Mesendoderm (in vitro differentiated cells): ENCODE measurements around the gene KCNG3.

ENCODE experiments used
- DNase-seq: peaks from one replicate; pipeline ENCODE4 v3.0.0; 2013
- H2AK5ac ChIP-seq: 2 replicates; pipeline ENCODE4 v1.6.1; 2013; ENCODE audit warnings: low read length, inconsistent platforms
- H2BK120ac ChIP-seq: 2 replicates; pipeline ENCODE4 v1.6.1; 2013; ENCODE audit warnings: low read depth, mild to moderate bottlenecking, low read length, moderate library complexity, mixed read lengths
- H2BK15ac ChIP-seq: replicated peaks from 2 replicates; pipeline ENCODE4 v1.6.1; 2013; ENCODE audit warnings: low read depth, mild to moderate bottlenecking, moderate library complexity
- H2BK5ac ChIP-seq: 2 replicates; pipeline ENCODE4 v1.6.1; 2013; ENCODE audit warnings: low read length, inconsistent platforms
- H3K18ac ChIP-seq: 2 replicates; pipeline ENCODE4 v1.6.1; 2013; ENCODE audit warnings: mild to moderate bottlenecking, low read length, mixed read lengths
- H3K23ac ChIP-seq: one replicate; pipeline ENCODE4 v1.6.1; 2013; ENCODE audit warnings: low read length
- H3K27ac ChIP-seq: 2 replicates; pipeline ENCODE4 v1.5.1; 2013; ENCODE audit warnings: low read depth, mild to moderate bottlenecking, inconsistent platforms, low read length, moderate library complexity
- H3K27me3 ChIP-seq: 2 replicates; pipeline ENCODE4 v1.6.1; 2013; ENCODE audit warnings: low read length, control low read depth, mild to moderate bottlenecking, inconsistent platforms; ENCODE audit not compliant: insufficient read depth, poor library complexity
- H3K36me3 ChIP-seq: 2 replicates; pipeline ENCODE4 v1.6.1; 2013; ENCODE audit warnings: low read length, inconsistent platforms; ENCODE audit not compliant: control insufficient read depth, insufficient read depth
- H3K4ac ChIP-seq: one replicate; pipeline ENCODE4 v1.6.1; 2013; ENCODE audit warnings: low read depth, mild to moderate bottlenecking, low read length, moderate library complexity
- H3K4me1 ChIP-seq: 2 replicates; pipeline ENCODE4 v1.6.1; 2013; ENCODE audit warnings: low read depth, low read length, inconsistent platforms; ENCODE audit not compliant: control insufficient read depth
- H3K4me2 ChIP-seq: 2 replicates; pipeline ENCODE4 v1.6.1; 2013; ENCODE audit warnings: low read length
- H3K4me3 ChIP-seq: 2 replicates; pipeline ENCODE4 v1.5.1; 2013; ENCODE audit warnings: mild to moderate bottlenecking, low read length
- H3K56ac ChIP-seq: one replicate; pipeline ENCODE4 v1.6.1; 2013; ENCODE audit warnings: low read length
- H3K79me1 ChIP-seq: 2 replicates; pipeline ENCODE4 v1.6.1; 2013; ENCODE audit warnings: low read length, inconsistent platforms
- H3K79me2 ChIP-seq: 2 replicates; pipeline ENCODE4 v1.6.1; 2013; ENCODE audit warnings: mild to moderate bottlenecking, low read length; ENCODE audit not compliant: control insufficient read depth, insufficient read depth
- H3K9ac ChIP-seq: 2 replicates; pipeline ENCODE4 v1.6.1; 2013; ENCODE audit warnings: low read length, inconsistent platforms
- H4K5ac ChIP-seq: one replicate; pipeline ENCODE4 v1.6.1; 2013; ENCODE audit warnings: low read length
- H4K8ac ChIP-seq: one replicate; pipeline ENCODE4 v1.6.1; 2013; ENCODE audit warnings: low read depth, mild to moderate bottlenecking, control low read depth, low read length, moderate library complexity
- WGBS: extraction: QIAGEN DNeasy Blood & Tissue Kit; methylation state at CpG from one replicate; pipeline ENCODE4 v1.1.7; 2013; ENCODE audit warnings: low lambda C conversion rate, missing lambda C conversion rate; ENCODE audit not compliant: insufficient coverage; ENCODE audit errors: extremely low coverage; 5-methylcytosine and 5-hydroxymethylcytosine counted together

The KCNG3 gene

DNA sequence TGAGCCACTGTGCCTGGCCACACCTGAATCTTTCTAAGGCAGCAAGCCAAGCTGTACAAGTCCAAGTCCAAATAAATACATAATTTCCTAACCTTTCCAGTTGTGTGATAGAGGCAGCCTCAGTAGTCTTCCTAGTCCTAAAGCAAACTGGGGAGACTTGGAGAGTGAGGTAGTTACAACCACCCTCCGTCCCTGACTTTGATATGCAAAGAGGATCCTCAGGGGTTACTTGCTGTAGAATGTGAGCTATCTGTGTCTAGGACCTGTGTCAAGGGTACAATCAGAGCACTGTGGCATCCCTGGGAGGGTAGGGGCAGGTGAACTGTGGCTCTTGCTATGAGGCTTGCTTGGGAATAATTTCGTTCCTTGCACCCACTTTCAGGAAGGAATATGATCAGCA lies 28.3 kb upstream of the KCNG3 start:
- H3K79me1 ChIP-seq: no peaks in the 10 kb centered on the region
- H3K23ac ChIP-seq: no peak overlapping the region
- no peak overlapping the region for H3K4me3 ChIP-seq
- H3K4me1 ChIP-seq: no peaks in the 10 kb centered on the region
- no peak overlapping the region for H3K4me2 ChIP-seq
- no peak overlapping the region for H4K5ac ChIP-seq
- H3K27ac ChIP-seq: no peak overlapping the region
- no peak overlapping the region for H2AK5ac ChIP-seq
- H2BK15ac ChIP-seq: no peak overlapping the region
- no peaks in the 10 kb centered on the region for H3K36me3 ChIP-seq
- no peak overlapping the region for H3K56ac ChIP-seq
- no peak overlapping the region for H3K18ac ChIP-seq
- H3K4ac ChIP-seq: no peak overlapping the region
- H2BK120ac ChIP-seq: no peak overlapping the region
- H3K79me2 ChIP-seq: no peaks in the 10 kb centered on the region
- H2BK5ac ChIP-seq: no peak overlapping the region
- DNase-seq: no peak
- no CpG with 5 or more reads among the region's 2 CpGs for WGBS
- H3K9ac ChIP-seq: no peak overlapping the region
- H4K8ac ChIP-seq: no peak overlapping the region
- no peaks in the 10 kb centered on the region for H3K27me3 ChIP-seq

DNA sequence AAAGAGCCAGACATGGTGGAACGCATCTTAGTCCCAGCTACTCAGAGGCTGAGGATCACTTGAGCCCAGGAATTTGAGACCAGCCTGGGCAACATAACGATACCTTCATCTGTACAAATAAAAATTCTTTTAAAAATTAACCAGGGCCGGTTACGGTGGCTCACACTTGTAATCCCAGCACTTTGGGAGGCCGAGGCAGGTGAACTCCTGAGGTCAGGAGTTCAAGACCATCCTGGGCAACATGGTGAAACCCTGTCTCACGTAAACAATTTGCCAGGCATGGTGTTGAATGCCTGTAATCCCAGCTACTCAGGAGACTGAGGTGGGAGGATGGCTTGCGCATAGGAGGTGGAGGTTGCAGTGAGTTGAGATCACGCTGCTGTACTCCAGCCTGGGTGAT lies 25.8 kb upstream of the KCNG3 start:
- Histone ChIP-seq H3K4me2 (no peak overlapping the region), H3K4me1 (no peaks in the 10 kb centered on the region), H2BK15ac (no peak overlapping the region), H2BK120ac (no peak overlapping the region), H4K5ac (no peak overlapping the region), H2AK5ac (no peak overlapping the region), H3K9ac (no peak overlapping the region), H3K4me3 (no peak overlapping the region), H3K4ac (no peak overlapping the region), H3K56ac (no peak overlapping the region), H3K18ac (no peak overlapping the region), H3K79me2 (no peaks in the 10 kb centered on the region), H4K8ac (no peak overlapping the region), H3K79me1 (no peaks in the 10 kb centered on the region), H3K27me3 (no peaks in the 10 kb centered on the region), H3K23ac (no peak overlapping the region), H3K36me3 (no peaks in the 10 kb centered on the region), H3K27ac (no peak overlapping the region), H2BK5ac (no peak overlapping the region)
- WGBS: no CpG with 5 or more reads among the region's 8 CpGs
- DNase-seq: no peak

- Histone ChIP-seq H3K79me2 (no peaks in the 10 kb centered on the region), H3K27ac (no peak overlapping the region), H3K56ac (no peak overlapping the region), H4K8ac (no peak overlapping the region), H2BK5ac (no peak overlapping the region), H3K9ac (no peak overlapping the region), H2BK120ac (no peak overlapping the region), H3K4ac (no peak overlapping the region), H4K5ac (no peak overlapping the region), H2AK5ac (no peak overlapping the region), H3K18ac (no peak overlapping the region), H2BK15ac (no peak overlapping the region), H3K4me2 (no peak overlapping the region), H3K36me3 (no peaks in the 10 kb centered on the region), H3K4me3 (no peak overlapping the region), H3K23ac (no peak overlapping the region), H3K4me1 (peaks cover 2% of the 10 kb centered on the region), H3K27me3 (no peaks in the 10 kb centered on the region), H3K79me1 (no peaks in the 10 kb centered on the region)
- no peak for DNase-seq
- WGBS: no CpG with 5 or more reads among the region's 4 CpGs
These were observed 22.7 kb upstream of the KCNG3 start for GRCh38 chr2:42516418-42516901.

- peak overlapping the region; percentile 62 for H3K56ac ChIP-seq
- no CpG with 5 or more reads among the region's 5 CpGs for WGBS
- no peaks in the 10 kb centered on the region for H3K79me2 ChIP-seq
- H2BK15ac ChIP-seq: no peak overlapping the region
- no peaks in the 10 kb centered on the region for H3K27me3 ChIP-seq
- DNase-seq: peak; percentile 92
- H3K4me1 ChIP-seq: peaks cover 4% of the 10 kb centered on the region
- H4K8ac ChIP-seq: no peak overlapping the region
- no peak overlapping the region for H3K4ac ChIP-seq
- H3K4me2 ChIP-seq: no peak overlapping the region
- H3K18ac ChIP-seq: no peak overlapping the region
- H3K4me3 ChIP-seq: no peak overlapping the region
- no peak overlapping the region for H2BK120ac ChIP-seq
- H2AK5ac ChIP-seq: no peak overlapping the region
- H3K23ac ChIP-seq: no peak overlapping the region
- no peak overlapping the region for H2BK5ac ChIP-seq
- H3K9ac ChIP-seq: no peak overlapping the region
- no peak overlapping the region for H3K27ac ChIP-seq
- no peaks in the 10 kb centered on the region for H3K36me3 ChIP-seq
- no peak overlapping the region for H4K5ac ChIP-seq
- no peaks in the 10 kb centered on the region for H3K79me1 ChIP-seq
These were observed 19.6 kb upstream of the KCNG3 start for GRCh38 chr2:42513252-42513918.

GRCh38 chr2:42510608-42511243 lies 16.9 kb upstream of the KCNG3 start:
- Histone ChIP-seq H3K9ac (no peak overlapping the region), H3K27me3 (no peaks in the 10 kb centered on the region), H3K4me1 (peaks cover 4% of the 10 kb centered on the region), H3K4ac (no peak overlapping the region), H3K23ac (no peak overlapping the region), H3K4me2 (no peak overlapping the region), H2BK5ac (no peak overlapping the region), H4K8ac (no peak overlapping the region), H3K56ac (no peak overlapping the region), H2BK15ac (no peak overlapping the region), H3K4me3 (no peak overlapping the region), H3K18ac (no peak overlapping the region), H2BK120ac (no peak overlapping the region), H3K27ac (no peak overlapping the region), H2AK5ac (no peak overlapping the region), H3K79me1 (no peaks in the 10 kb centered on the region), H3K79me2 (no peaks in the 10 kb centered on the region), H3K36me3 (no peaks in the 10 kb centered on the region), H4K5ac (no peak overlapping the region)
- peak; percentile 36 for DNase-seq
- WGBS: no CpG with 5 or more reads among the region's 2 CpGs
